ENCODE data around the gene ABHD11.

Gene ABHD11

DNA sequence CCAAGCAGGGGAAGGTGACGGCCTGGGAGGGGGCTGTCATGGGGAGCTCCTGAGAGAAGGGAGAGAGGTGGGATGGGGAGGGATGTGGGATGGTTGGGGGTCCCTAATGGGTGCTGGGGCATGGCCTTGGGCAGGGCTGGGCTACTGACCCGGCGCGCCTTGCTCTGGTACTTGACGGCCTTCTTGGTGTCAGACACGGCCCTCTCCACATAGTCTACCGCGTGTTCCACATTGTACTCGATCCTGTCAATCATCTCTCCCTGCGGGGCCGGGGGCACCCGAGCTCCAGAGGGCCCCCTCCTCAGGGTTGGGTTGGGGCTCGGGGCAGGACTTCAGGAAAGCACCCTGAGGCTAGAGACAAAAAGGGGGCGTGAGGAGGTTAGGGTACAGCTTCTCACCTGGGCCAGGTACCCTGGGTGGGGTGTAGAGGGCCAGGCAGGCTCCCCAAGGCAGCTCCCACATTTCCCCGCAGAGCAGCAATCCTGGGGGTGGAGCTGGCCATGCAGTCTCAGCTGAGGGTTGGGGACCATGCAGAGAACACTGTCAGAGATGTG lies 37.9 kb downstream of the ABHD11 start:
- DNase-seq: no peak

DNA sequence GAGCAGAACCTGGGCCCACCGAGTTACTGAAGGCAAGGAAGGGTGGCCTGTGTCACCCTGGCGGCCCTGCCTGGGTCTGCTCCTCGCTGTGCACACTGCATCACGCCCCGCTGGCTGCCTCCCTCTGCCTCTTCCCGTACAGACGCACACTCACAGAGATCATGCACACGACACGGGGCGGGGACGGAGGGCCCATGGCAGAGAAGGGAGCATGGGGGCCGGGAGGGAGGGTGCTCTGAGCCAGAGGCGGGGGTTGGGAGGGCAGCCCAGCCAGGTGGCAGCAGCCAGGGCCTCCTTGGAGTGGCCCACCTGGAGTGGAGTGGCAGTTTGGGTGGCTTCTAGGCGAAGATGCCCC lies 38.6 kb downstream of the ABHD11 start:
- no peak for DNase-seq

DNA sequence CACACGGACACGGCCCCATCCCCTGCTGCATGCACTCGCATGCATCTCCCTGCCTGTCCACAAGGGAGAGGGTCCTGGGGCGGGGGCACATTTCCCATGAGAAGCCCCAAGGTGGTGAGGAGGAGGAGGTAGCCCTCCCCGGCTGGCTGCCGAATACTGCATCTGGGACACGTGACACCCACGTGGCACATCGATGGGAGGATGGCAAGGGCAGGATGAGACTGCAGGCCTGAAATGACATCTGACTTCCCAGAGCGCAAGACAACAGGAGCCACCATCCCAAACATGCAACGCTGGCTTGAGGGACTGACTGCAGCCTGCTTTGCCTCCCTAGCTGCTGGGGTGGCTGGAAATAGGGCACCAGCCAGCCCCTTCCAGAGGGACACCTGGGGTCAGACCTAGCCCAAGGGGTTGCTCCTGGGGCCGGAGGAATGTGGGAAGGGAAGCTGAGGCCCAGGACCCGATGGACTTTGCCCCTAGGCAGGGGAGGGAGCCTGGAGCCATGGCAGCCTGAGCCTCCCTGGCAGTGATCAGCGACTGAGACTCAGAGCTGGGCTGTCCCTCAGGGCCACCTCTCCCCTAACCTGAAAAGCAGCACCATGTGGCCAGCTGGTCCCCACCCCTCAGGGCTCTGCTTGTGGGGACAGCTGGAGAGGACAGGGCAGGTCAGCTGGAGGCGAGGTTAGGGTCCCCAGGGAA lies 39.1 kb downstream of the ABHD11 start:
- no peak for DNase-seq

DNA sequence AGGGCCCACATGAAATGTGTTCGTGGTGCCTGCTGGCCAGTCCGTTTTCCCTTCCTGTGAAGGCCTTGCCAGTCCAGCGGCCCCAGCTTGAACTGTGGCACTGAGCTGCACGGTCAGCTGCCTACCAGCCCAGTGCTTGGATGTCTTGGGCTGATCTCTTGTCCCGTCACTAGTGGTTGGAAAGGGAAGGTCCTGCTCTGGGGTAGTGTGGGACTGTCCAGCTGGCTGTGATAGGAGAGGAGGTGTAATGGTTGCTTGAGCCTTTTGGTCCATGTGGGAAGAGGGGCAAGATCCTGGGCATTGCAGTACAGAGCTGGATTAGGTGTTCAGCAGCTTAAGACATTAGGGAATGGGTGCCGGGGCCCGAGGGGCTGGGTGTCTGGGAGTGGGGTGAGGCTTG lies 40.2 kb downstream of the ABHD11 start:
- no peak for DNase-seq

DNA sequence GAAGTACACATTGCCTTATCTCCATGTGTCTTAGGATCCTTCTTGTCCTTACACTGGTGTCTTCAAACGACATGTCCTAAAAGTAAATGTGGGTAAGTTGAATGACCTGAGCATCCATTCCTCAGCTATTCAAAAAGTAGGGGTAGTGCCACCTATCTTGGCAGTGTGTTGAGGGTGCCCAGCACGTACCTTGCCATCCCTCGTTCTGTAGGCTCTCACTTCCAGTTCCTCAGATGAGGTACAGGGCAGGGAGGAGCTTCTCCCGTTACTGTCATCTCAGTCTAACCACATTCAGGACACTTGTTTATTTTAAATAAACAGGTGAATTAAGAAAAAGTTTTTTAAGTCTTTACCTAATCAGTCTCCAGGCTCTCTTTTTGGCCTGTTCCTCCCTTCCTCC lies 42.2 kb downstream of the ABHD11 start:
- DNase-seq: no peak

DNA sequence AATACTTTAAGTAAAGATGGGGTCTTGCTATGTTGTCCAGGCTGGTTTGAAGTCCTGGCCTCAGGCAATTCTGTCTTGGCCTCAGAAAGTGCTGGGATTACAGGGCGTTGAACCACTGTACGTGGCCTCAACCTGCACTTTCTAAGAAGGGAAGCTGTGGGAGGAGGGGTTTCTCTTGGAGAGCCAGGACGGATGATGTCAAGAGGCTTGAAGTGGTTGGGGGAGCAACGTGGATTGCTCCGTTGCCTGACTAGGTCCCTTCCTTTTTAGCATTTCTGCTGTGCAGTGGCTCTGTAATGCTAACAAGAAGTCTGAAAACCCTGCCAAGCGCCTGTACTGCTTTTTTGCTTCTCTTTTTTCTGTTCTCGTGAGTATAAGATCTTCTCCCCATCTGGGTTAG lies 48.0 kb downstream of the ABHD11 start:
- no peak for DNase-seq

DNA sequence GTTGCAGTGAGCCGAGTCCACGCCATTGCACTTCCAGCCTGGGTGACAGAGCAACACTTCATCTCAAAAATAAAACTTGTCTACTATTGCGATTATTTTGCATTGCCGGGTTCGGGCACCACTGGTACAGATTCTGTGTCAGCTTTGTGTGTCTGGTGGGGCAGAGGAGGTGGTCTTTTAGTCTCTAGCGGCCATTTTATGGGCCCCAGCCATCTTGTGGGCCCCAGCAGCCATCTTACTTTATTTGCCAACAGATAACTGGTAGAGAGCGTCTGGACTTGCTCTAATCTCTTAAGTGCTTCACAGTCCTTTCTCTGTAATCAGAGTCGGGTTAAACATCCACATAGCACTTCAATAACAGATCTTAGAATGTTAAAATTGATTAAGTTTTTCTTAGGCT lies 50.3 kb downstream of the ABHD11 start:
- no peak for DNase-seq
